K562 (cell line): Measurements from ENCODE around the gene EIF5A2.

Experiments used
- BDP1 ChIP-seq: IDR thresholded peaks from 3 replicates; pipeline ENCODE4 v1.6.1; 2011; ENCODE audit not compliant: insufficient read length, insufficient read depth
- CAMTA2 ChIP-seq: fragments of 250-450 bp; sonication (Bioruptor Pico); conservative IDR thresholded peaks from 2 replicates; pipeline ENCODE4 v1.5.1; 2022
- ELF1 ChIP-seq: fragments of 200-800 bp; sonication (Bioruptor generic); IDR thresholded peaks from 2 replicates; pipeline ENCODE4 v1.6.1; 2016; ENCODE audit warnings: missing genetic modification characterization, missing compliant biosample characterization
- EP300 ChIP-seq: IDR thresholded peaks from 2 replicates; pipeline ENCODE4 v1.6.1; 2012; ENCODE audit warnings: low read length, improper control_type of control experiment
- JUN ChIP-seq, 2 experiments: sonication (generic) in 1 of 2; formaldehyde crosslinking in 1 of 2; IDR thresholded peaks; 2 replicates each; pipeline versions ENCODE4 v1.6.1 to v1.8.0; 2012 to 2022; ENCODE audit warnings: borderline replicate concordance in 2 of 2, mild to moderate bottlenecking in 2 of 2, improper control_type of control experiment in 1 of 2, low read depth in 1 of 2, low read length in 1 of 2, missing genetic modification reagents in 1 of 2
- JUNB ChIP-seq: fragments of 450-650 bp; formaldehyde crosslinking; conservative IDR thresholded peaks from 2 replicates; pipeline ENCODE4 v1.4.0; 2020; ENCODE audit warnings: mild to moderate bottlenecking
- PHB2 ChIP-seq: fragments of 450-650 bp; IDR thresholded peaks from 2 replicates; pipeline ENCODE4 v1.6.1; 2017; ENCODE audit warnings: low read depth
- POU5F1 ChIP-seq: fragments of 150-350 bp; IDR thresholded peaks from 2 replicates; pipeline ENCODE4 v1.6.1; 2014; ENCODE audit warnings: borderline replicate concordance, low read length, low read depth, mild to moderate bottlenecking; ENCODE audit not compliant: partially characterized antibody
- RFX7 ChIP-seq: fragments of 250-450 bp; sonication (Bioruptor Pico); IDR thresholded peaks from 2 replicates; pipeline ENCODE4 v1.5.1; 2021; ENCODE audit warnings: mild to moderate bottlenecking
- TF ChIP-seq, protein P1 (sequence below): IDR thresholded peaks from 2 replicates; pipeline ENCODE4 v1.6.1; 2016; ENCODE audit warnings: missing genetic modification characterization, missing compliant biosample characterization

DNA sequence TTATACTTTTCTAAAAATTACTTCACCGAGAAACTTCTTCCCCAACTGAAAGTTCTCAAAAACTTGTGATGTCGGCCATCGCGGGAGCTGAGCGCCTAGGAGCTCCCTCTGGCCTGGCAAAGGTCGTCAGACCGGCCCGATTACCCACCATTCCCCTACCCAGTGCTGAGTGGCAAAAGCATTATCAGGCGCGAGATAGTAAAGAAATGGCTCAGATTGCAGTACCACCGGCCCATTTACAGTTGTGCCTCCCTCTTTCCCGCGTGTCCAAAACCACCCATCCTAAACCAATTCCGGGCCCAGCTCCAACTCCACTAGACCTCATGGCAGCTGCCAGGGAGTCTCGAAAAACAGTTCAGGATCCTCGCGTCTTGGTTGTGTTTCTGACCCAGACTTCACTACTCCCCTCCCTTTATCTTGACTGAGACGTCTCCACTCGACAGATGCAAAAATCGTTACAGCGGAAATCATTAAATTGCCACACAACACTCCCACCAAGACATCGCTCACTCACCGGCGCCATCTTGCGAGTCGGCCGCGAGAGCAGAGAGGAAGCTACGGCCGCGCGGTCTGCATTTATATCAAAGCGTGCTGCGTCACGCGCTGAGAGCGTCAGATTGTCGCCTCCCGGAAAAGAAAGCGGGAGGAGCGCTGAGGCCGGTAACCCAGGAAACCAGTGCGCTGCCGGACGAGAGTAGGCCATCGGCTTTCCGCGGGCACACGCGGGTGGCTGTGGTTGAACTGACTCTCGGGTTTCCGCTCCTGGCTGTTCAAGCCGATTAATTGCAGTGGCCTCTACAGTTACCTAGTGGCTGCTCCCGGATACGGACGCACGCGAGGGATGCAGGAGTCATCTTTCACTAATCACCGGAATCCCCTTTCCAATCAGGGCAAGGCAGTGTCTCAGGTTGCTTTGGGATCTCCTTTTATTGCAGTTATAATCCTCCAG is 38.5 kb downstream of the EIF5A2 start, which contains the start of gene RPL22L1:
- TF ChIP-seq JUN (IDR thresholded peaks at IDR 0.05; ENCODE audit: borderline replicate concordance, low read depth, low read length) = no peak; the same call in 1 of the 2 replicates
- no peak for TF ChIP-seq JUN (CRISPR knock-in tag; IDR thresholded peaks at IDR 0.05; ENCODE audit: borderline replicate concordance)
- TF ChIP-seq RFX7 (CRISPR knock-in tag) = peak; percentile 38; the same call in 1 of the 2 replicates
- no peak for TF ChIP-seq BDP1
- peak; percentile 4; the same call in 1 of the 2 replicates for TF ChIP-seq EP300
- TF ChIP-seq, protein P1, sequence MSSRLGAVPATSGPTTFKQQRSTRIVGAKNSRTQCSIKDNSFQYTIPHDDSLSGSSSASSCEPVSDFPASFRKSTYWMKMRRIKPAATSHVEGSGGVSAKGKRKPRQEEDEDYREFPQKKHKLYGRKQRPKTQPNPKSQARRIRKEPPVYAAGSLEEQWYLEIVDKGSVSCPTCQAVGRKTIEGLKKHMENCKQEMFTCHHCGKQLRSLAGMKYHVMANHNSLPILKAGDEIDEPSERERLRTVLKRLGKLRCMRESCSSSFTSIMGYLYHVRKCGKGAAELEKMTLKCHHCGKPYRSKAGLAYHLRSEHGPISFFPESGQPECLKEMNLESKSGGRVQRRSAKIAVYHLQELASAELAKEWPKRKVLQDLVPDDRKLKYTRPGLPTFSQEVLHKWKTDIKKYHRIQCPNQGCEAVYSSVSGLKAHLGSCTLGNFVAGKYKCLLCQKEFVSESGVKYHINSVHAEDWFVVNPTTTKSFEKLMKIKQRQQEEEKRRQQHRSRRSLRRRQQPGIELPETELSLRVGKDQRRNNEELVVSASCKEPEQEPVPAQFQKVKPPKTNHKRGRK (tag) = no peak
- no peak for TF ChIP-seq JUNB (CRISPR knock-in tag)
- no peak; the same call in 1 of the 2 replicates for TF ChIP-seq CAMTA2
- no peak for TF ChIP-seq PHB2
- no peak for TF ChIP-seq POU5F1
- TF ChIP-seq ELF1 = peak; percentile 86
